Erythroblast (primary cell): Measurements from ENCODE around the gene AP5Z1.

ENCODE experiments used
- DNase-seq, 2 experiments: peaks; one replicate each; lab custom pipeline; 2025; lab: John Stamatoyannopoulos, UW
- GATA1 ChIP-seq: IDR thresholded peaks from 2 replicates; pipeline ENCODE4 v1.6.1; 2011; ENCODE audit warnings: low read depth, mild to moderate bottlenecking, control low read depth, low read length, moderate library complexity
- POLR2A ChIP-seq: IDR thresholded peaks from 2 replicates; pipeline ENCODE4 v1.6.1; 2011; ENCODE audit warnings: mild to moderate bottlenecking, low read length

AP5Z1 gene

GRCh38 chr7:4831723-4832495, 56.5 kb downstream of the AP5Z1 start:
- DNase-seq = no peak
- TF ChIP-seq GATA1 = no peak
- no peak for TF ChIP-seq POLR2A

- TF ChIP-seq POLR2A (no peak), GATA1 (no peak)
- DNase-seq = no peak
Observed at GRCh38 chr7:4832711-4833110, 57.3 kb downstream of the AP5Z1 start.

DNA sequence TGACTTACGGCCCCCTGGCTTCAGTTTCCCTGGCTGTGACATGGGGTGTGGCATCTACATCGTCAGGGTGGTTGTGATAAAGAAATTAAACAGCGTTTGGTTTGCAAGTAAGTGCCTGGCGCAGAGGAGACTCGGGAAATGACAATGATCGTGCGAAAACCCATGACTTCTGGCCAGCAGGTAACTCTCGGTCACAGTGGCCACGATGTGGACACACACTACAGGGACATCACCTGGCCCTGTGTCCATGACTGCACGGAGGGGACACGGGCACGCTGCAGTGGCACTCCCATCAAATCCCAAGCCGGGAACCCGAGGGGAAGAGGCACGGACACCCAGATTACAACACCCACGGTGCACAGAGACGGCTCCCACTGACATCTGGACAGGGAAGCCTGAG, 57.8 kb downstream of the AP5Z1 start:
- no peak for DNase-seq
- TF ChIP-seq GATA1 = no peak
- no peak for TF ChIP-seq POLR2A

DNA sequence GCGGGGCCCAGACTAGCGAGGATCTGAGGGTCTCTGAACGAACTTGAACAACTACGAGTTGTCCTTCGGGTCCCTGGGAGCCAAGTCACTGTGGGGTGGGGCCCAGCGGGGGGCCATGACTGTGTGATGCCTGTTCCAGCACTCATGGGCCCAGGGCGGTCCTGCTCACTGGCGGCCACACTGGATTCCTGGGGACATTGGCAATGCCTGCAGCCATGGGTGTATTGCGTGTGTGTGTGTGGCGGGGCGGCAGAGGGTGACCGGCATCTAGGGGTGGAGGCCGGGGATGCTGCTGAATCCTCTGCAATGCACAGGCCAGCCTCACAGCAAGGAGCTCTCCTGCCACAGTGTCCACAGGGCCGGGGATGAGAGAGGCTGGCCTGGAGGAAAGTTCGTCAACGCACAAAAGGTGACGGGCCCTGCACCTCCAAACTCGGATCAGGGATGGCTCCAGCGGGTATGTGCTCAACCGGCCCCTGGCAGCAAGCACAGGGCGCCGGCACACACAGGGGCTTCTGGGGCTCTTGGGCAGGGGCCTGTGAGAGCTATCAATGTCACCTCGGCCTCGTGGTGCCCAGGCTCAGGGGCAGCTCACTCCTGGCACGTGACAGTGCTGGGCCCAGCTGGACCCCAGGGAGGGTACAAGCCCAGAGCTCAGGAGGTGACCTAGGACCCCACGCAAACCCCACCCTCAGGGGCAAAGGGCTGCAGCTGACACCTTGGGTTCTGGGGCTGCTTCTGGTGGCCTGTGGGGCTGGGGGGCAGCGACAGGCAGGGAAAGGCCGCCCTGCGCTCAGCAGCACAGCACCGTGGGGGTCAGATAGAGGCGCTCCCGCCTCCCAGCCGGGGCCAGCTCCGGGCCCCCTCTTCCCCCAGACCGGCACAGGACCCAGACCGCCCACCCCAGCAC, 58.5 kb downstream of the AP5Z1 start:
- TF ChIP-seq POLR2A = no peak
- TF ChIP-seq GATA1 = no peak
- DNase-seq = no peak

- TF ChIP-seq GATA1 = no peak
- TF ChIP-seq POLR2A = no peak
- no peak for DNase-seq
Observed at GRCh38 chr7:4834601-4835397, 59.4 kb downstream of the AP5Z1 start.

DNA sequence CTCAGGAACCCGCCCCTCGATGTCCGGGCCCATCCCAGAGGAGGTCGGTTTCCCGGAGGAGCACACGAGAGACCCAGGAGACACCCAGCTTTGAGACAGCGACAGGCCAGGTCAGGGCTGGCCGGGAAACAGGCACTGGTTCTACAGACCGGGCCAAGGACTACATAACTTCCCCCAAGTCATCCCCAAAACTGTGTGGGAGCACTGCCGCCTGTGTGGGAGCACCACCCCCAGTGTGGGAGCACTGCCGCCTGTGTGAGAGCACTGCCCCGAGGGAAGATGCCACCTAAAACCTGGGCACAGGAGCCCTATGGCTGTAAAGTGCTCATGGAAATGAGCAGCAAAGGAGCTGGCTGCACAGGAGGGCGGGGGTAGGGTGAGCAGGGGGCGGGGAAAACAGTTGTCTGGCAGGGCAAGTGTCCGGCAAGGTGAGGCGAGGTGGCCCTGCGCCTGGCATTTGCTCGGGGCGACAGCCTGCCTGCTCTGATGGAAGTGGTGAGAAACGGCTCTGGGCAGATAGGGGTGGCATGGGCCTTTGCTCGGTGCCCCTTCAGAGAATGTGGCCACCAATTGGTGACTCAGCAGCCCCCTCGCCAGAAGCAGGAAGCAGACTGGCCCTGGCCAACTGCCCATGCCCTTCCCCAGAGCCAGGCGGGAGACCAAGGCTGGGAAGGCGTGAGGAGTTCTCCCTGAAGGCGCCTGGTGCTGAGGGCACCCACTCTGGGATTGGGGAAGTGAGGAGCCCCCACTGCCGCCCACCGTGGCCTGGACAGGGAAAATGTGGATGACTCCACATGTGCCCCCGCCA, 60.2 kb downstream of the AP5Z1 start:
- TF ChIP-seq POLR2A (no peak), GATA1 (no peak)
- DNase-seq = no peak

DNA sequence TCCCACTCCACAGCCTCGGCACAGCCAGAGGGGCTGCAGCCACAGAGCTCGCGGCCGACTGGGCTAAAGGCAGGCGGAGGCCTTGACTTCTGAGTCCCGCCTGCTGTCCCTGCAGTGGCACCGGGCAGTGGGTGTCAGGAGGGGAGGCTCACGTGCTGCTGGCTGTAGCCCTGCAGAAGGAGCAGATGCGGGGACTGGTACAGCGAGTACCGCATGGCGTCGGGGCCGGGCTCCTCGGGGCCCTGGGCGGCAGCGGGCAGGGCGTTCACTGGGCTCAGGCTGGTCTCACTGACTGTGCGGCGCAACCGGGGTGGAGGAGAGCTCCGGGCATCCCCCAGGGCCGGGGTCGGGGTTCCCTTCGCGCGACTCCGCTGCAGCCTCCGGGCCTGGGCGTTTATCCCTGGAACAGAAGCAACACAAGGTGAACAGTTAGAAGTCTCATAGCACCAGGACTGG, 60.8 kb downstream of the AP5Z1 start:
- DNase-seq = no peak

GRCh38 chr7:4837041-4837802, 61.8 kb downstream of the AP5Z1 start:
- no peak for TF ChIP-seq POLR2A
- no peak for TF ChIP-seq GATA1
- DNase-seq = peak in 1 of 2 experiments; percentile 20

More for the DNA sequence above, 60.8 kb downstream of the AP5Z1 start:
- no peak for TF ChIP-seq GATA1
- no peak for TF ChIP-seq POLR2A

DNA sequence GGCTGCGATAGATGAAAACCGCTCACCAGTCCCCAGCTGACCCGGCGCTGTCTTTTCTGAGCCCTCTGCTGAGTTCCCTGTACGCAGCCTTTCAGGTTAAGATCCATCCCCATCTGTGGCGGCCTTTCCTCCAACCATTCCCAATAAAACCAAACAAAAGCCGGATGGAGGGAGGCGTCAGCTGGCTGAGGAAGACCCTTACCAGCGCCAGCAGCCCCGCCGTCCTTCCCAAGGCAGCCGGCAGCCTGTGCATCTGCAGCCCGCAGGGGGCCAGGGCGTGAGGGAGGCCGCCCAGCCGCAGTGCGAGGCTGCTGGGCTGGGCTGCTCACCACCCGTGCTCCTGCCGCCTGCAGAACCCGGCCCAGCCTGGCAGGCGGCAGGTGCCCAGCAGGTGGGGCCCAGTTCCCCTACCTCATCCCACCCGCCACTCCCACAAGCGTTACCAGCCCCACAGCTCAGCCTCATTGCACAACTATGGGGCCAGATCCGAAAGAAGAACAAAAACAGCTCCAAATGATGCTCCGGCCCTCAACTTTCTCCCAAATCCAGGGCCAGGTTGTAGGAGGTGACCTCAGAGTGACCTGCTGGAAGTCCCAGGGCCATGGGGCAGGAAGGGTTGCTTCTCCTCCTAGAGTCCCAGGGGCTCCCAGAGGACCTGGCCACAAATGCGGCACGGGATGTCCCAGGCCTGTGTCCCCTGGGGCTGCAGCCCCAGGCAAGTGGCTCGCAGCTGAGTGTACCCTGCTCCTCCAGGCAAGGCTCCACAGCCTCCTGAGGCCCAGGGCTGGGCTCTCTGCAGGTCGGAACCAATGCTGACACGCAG, 62.6 kb downstream of the AP5Z1 start:
- no peak for DNase-seq

GRCh38 chr7:4838626-4839334, 63.4 kb downstream of the AP5Z1 start:
- no peak for DNase-seq
- TF ChIP-seq GATA1 = no peak
- TF ChIP-seq POLR2A = no peak

More for the DNA sequence above, 62.6 kb downstream of the AP5Z1 start:
- no peak for TF ChIP-seq GATA1

- no peak for TF ChIP-seq POLR2A
- no peak for TF ChIP-seq GATA1
- no peak for DNase-seq
Observed at GRCh38 chr7:4840079-4840501, 64.7 kb downstream of the AP5Z1 start.
